Small intestine (tissue), 7 donors: ENCODE data around the gene SYNE1. TPM values are rescaled to one million over a fixed set of nuclear protein-coding genes. Genes with fewer than 3 reads are reported as not detected.

ENCODE experiments used
- DNase-seq, 2 donors: peaks; one replicate each; pipeline versions ENCODE4 v3.0.0 to v3.0.0-alpha.2; 2013
- FAIRE-seq: peaks from 2 replicates; lab custom pipeline; 2012; peaks lifted over from hg19 to GRCh38; lab: Jason Lieb, UNC
- H3K27ac ChIP-seq, 3 donors: one replicate each; pipeline ENCODE4 v1.5.1; 2013; ENCODE audit warnings: low read length in 2 of 3, mild to moderate bottlenecking in 2 of 3, control low read depth in 1 of 3, inconsistent platforms in 1 of 3, low read depth in 1 of 3, moderate library complexity in 1 of 3
- H3K27me3 ChIP-seq, 3 donors: one replicate each; pipeline ENCODE4 v1.6.1; 2013; ENCODE audit warnings: low read length in 3 of 3, inconsistent platforms in 1 of 3; ENCODE audit not compliant: control insufficient read depth in 3 of 3, insufficient read depth in 3 of 3
- H3K36me3 ChIP-seq, 3 donors: one replicate each; pipeline ENCODE4 v1.6.1; 2013; ENCODE audit warnings: low read length in 3 of 3, inconsistent platforms in 1 of 3, low read depth in 1 of 3, mild to moderate bottlenecking in 1 of 3, moderate library complexity in 1 of 3; ENCODE audit not compliant: control insufficient read depth in 3 of 3, insufficient read depth in 2 of 3
- H3K4me1 ChIP-seq, 3 donors: one replicate each; pipeline ENCODE4 v1.6.1; 2013; ENCODE audit warnings: low read length in 2 of 3, inconsistent platforms in 1 of 3, low read depth in 1 of 3, mild to moderate bottlenecking in 1 of 3, moderate library complexity in 1 of 3; ENCODE audit not compliant: control insufficient read depth in 3 of 3, insufficient read depth in 2 of 3
- H3K4me3 ChIP-seq, 3 donors: one replicate each; pipeline ENCODE4 v1.5.1; 2013; ENCODE audit warnings: low read length in 3 of 3, control low read depth in 1 of 3, inconsistent platforms in 1 of 3, low read depth in 1 of 3, mild to moderate bottlenecking in 1 of 3, moderate library complexity in 1 of 3
- H3K9me3 ChIP-seq, 2 donors: one replicate each; pipeline ENCODE4 v1.6.1; 2013; ENCODE audit warnings: low read depth in 1 of 2, low read length in 1 of 2; ENCODE audit not compliant: control insufficient read depth in 2 of 2, insufficient read depth in 1 of 2
- WGBS, 3 donors: extraction: QIAGEN DNeasy Blood & Tissue Kit; methylation state at CpG; one replicate each; pipeline ENCODE4 v1.1.7; 2013; 5-methylcytosine and 5-hydroxymethylcytosine counted together
- polyA plus RNA-seq, 4 donors: library from polyadenylated mRNA; stranded (reverse) in 3 of 4; unstranded in 1 of 4; fragments of 200-250 nt in 3 of 4; fragments of 120-200 nt in 1 of 4; gene quantifications; one replicate each; pipeline versions ENCODE4 v1.2.1 to v1.2.3, GENCODE V29; 2013
- donor health status: healthy with polysubstance abuse.
- donor health status: control.
- donor health status: control.
- donor health status: Bipolar disorder and iron deficiency.
- donor health status: healthy.

The SYNE1 gene
- polyA plus RNA-seq, 4 donors, result 4.0 to 18.9 (median 9.1) TPM

- DNase-seq (no peak), FAIRE-seq (no peak)
- no peaks in the 10 kb centered on the region for H3K4me1 ChIP-seq
- H3K9me3 ChIP-seq, result no peaks in the 10 kb centered on the region
- H3K27ac ChIP-seq, result no peak overlapping the region
- no peak overlapping the region for H3K4me3 ChIP-seq
- H3K27me3 ChIP-seq, result no peaks in the 10 kb centered on the region
- 85 to 91% (median 88%) methylated on average over 17 of the region's 17 CpGs for WGBS, 3 donors
- peaks cover 0 to 12% (median 0%) of the 10 kb centered on the region in 3 donors for H3K36me3 ChIP-seq
Measured at GRCh38 chr6:152154559-152155356, 482.4 kb downstream of the SYNE1 start.

- Histone ChIP-seq H3K9me3 (no peaks in the 10 kb centered on the region), H3K4me1 (no peaks in the 10 kb centered on the region), H3K4me3 (no peak overlapping the region), H3K27me3 (no peaks in the 10 kb centered on the region), H3K27ac (no peak overlapping the region), H3K36me3 (peaks cover 0 to 25% (median 5%) of the 10 kb centered on the region in 3 donors)
- WGBS, 3 donors, result 84 to 89% (median 89%) methylated on average over 13 of the region's 13 CpGs
- DNase-seq, result no peak
- FAIRE-seq, result no peak
Measured at GRCh38 chr6:152151920-152152319, 485.2 kb downstream of the SYNE1 start.

- H3K27me3 ChIP-seq, result no peaks in the 10 kb centered on the region
- no peaks in the 10 kb centered on the region for H3K9me3 ChIP-seq
- no peak overlapping the region for H3K4me3 ChIP-seq
- FAIRE-seq, result no peak
- no peak overlapping the region for H3K27ac ChIP-seq
- no peak for DNase-seq
- H3K4me1 ChIP-seq, result no peaks in the 10 kb centered on the region
- WGBS, 3 donors, result 74 to 86% (median 81%) methylated on average over 3 of the region's 3 CpGs
- H3K36me3 ChIP-seq, result peaks cover 0 to 24% (median 10%) of the 10 kb centered on the region in 3 donors
Measured at GRCh38 chr6:152150196-152150595, 487.0 kb downstream of the SYNE1 start.

- Histone ChIP-seq H3K36me3 (peaks cover 0 to 21% (median 10%) of the 10 kb centered on the region in 3 donors), H3K27me3 (no peaks in the 10 kb centered on the region), H3K9me3 (no peaks in the 10 kb centered on the region), H3K4me3 (no peak overlapping the region), H3K4me1 (no peaks in the 10 kb centered on the region), H3K27ac (no peak overlapping the region)
- 89 to 98% (median 95%) methylated on average over 1 of the region's 1 CpG for WGBS, 3 donors
- no peak for DNase-seq
- FAIRE-seq, result no peak
Measured at GRCh38 chr6:152148412-152148811, 488.8 kb downstream of the SYNE1 start.

- peaks cover 0 to 21% (median 10%) of the 10 kb centered on the region in 3 donors for H3K36me3 ChIP-seq
- H3K4me1 ChIP-seq, result no peaks in the 10 kb centered on the region
- H3K9me3 ChIP-seq, result no peaks in the 10 kb centered on the region
- H3K27ac ChIP-seq, result no peak overlapping the region
- FAIRE-seq (no peak), DNase-seq (no peak)
- H3K27me3 ChIP-seq, result no peaks in the 10 kb centered on the region
- 88 to 94% (median 89%) methylated on average over 6 of the region's 6 CpGs for WGBS, 3 donors
- no peak overlapping the region for H3K4me3 ChIP-seq
Measured at GRCh38 chr6:152147269-152147668, 489.9 kb downstream of the SYNE1 start.

GRCh38 chr6:152146385-152146784 is 490.8 kb downstream of the SYNE1 start:
- Histone ChIP-seq H3K4me3 (no peak overlapping the region), H3K4me1 (no peaks in the 10 kb centered on the region), H3K27ac (no peak overlapping the region), H3K27me3 (no peaks in the 10 kb centered on the region), H3K36me3 (peaks cover 0 to 22% (median 10%) of the 10 kb centered on the region in 3 donors), H3K9me3 (no peaks in the 10 kb centered on the region)
- 90 to 95% (median 94%) methylated on average over 1 of the region's 1 CpG for WGBS, 3 donors
- DNase-seq, result no peak
- no peak for FAIRE-seq

GRCh38 chr6:152143359-152143758 is 493.8 kb downstream of the SYNE1 start:
- no peaks in the 10 kb centered on the region for H3K27me3 ChIP-seq
- FAIRE-seq (no peak), DNase-seq (no peak)
- 89 to 93% (median 90%) methylated on average over 11 of the region's 11 CpGs for WGBS, 3 donors
- no peaks in the 10 kb centered on the region for H3K9me3 ChIP-seq
- H3K4me1 ChIP-seq, result no peaks in the 10 kb centered on the region
- H3K4me3 ChIP-seq, result no peak overlapping the region
- H3K27ac ChIP-seq, result no peak overlapping the region
- peaks cover 0 to 27% (median 9%) of the 10 kb centered on the region in 3 donors for H3K36me3 ChIP-seq

GRCh38 chr6:152142105-152142504 is 495.1 kb downstream of the SYNE1 start:
- FAIRE-seq (no peak), DNase-seq (no peak)
- H3K27ac ChIP-seq, result no peak overlapping the region
- no peaks in the 10 kb centered on the region for H3K4me1 ChIP-seq
- no peaks in the 10 kb centered on the region for H3K27me3 ChIP-seq
- no peaks in the 10 kb centered on the region for H3K9me3 ChIP-seq
- H3K4me3 ChIP-seq, result no peak overlapping the region
- WGBS, 3 donors, result 79 to 88% (median 85%) methylated on average over 5 of the region's 5 CpGs
- H3K36me3 ChIP-seq, result peaks cover 0 to 19% (median 7%) of the 10 kb centered on the region in 3 donors
